Caco-2 (cell line): ENCODE results near the gene HDHD3. TPM values are rescaled to one million over a fixed set of nuclear protein-coding genes. Genes with fewer than 3 reads are reported as not detected.

Source experiments
- BruUV-seq: library from RNA; stranded (reverse); fragments of 400-500 nt; replicated peaks from 2 replicates; lab custom pipeline; 2021; lab: Mats Ljungman, UMichigan
- CTCF ChIA-PET: fragments of 300-600 bp; sonication (Branson Sonifier 250); formaldehyde crosslinking; loops from one replicate; lab custom pipeline; 2022; ENCODE audit warnings: antibody characterized with exemption; lab: Charles Lee
- POLR2A ChIA-PET: fragments of 300-600 bp; sonication (Branson Sonifier 250); formaldehyde crosslinking; loops from one replicate; lab custom pipeline; 2022; ENCODE audit warnings: antibody characterized with exemption; lab: Charles Lee
- DNase-seq, 2 experiments: peaks; one replicate each; pipeline versions ENCODE4 v3.0.0 to v3.0.0-alpha.2; 2020 to 2022
- H3K27me3 ChIP-seq: replicated peaks from 2 replicates; pipeline ENCODE4 v1.6.0; 2011; ENCODE audit warnings: low read length; ENCODE audit not compliant: control insufficient read depth, insufficient read depth
- H3K36me3 ChIP-seq: 2 replicates; pipeline ENCODE4 v1.5.1; 2011; ENCODE audit warnings: low read length; ENCODE audit not compliant: control insufficient read depth, insufficient read depth
- H3K4me1 ChIP-seq: fragments of 250-450 bp; sonication (Bioruptor Pico); 2 replicates; pipeline ENCODE4 v1.5.1; 2020; ENCODE audit warnings: mild to moderate bottlenecking
- H3K4me3 ChIP-seq: 2 replicates; pipeline ENCODE4 v1.5.1; 2011; ENCODE audit warnings: low read depth, mild to moderate bottlenecking, control low read depth, low read length
- H3K9me3 ChIP-seq: fragments of 250-450 bp; sonication (Bioruptor Pico); 2 replicates; pipeline ENCODE4 v1.5.1; 2020; ENCODE audit warnings: mild to moderate bottlenecking, moderate library complexity
- H3K27ac Mint-ChIP-seq: one replicate; pipeline ENCODE4 v1.8.0; 2022; ENCODE audit warnings: mixed read lengths; ENCODE audit not compliant: unreplicated experiment
- H3K27me3 Mint-ChIP-seq: one replicate; pipeline ENCODE4 v1.8.0; 2022; ENCODE audit warnings: mixed read lengths; ENCODE audit not compliant: insufficient read depth, unreplicated experiment
- H3K36me3 Mint-ChIP-seq: one replicate; pipeline ENCODE4 v1.8.0; 2022; ENCODE audit warnings: mild to moderate bottlenecking, mixed read lengths; ENCODE audit not compliant: insufficient read depth, unreplicated experiment
- H3K4me1 Mint-ChIP-seq: one replicate; pipeline ENCODE4 v1.8.0; 2022; ENCODE audit warnings: low read depth, mixed read lengths; ENCODE audit not compliant: unreplicated experiment
- H3K4me3 Mint-ChIP-seq: one replicate; pipeline ENCODE4 v1.8.0; 2022; ENCODE audit warnings: mild to moderate bottlenecking, moderate library complexity, mixed read lengths; ENCODE audit not compliant: unreplicated experiment
- H3K9me3 Mint-ChIP-seq: one replicate; pipeline ENCODE4 v1.8.0; 2022; ENCODE audit warnings: mixed read lengths; ENCODE audit not compliant: unreplicated experiment
- intact Hi-C: fragments of 100-400 bp; cut with micrococcal nuclease; formaldehyde crosslinking; loops from one replicate; pipeline ENCODE4 v1.10.0; 2022; ENCODE audit not compliant: unreplicated experiment
- total RNA-seq: library from RNA; stranded (reverse); gene quantifications from 2 replicates; pipeline ENCODE4 v1.2.3, GENCODE V29; 2022
- TF ChIP-seq, protein P1 (sequence below), 2 experiments: fragments of 200-600 bp in 1 of 2; IDR thresholded peaks; 1 replicate in 1 of 2; 2 replicates in 1 of 2; pipeline versions ENCODE4 v1.5.1 to v1.8.0; 2011 to 2022; ENCODE audit warnings: antibody characterized with exemption in 1 of 2, control low read depth in 1 of 2, inconsistent platforms in 1 of 2, low read depth in 1 of 2, low read length in 1 of 2, mild to moderate bottlenecking in 1 of 2, moderate library complexity in 1 of 2; ENCODE audit not compliant: insufficient read depth in 1 of 2, severe bottlenecking in 1 of 2, unreplicated experiment in 1 of 2

Gene HDHD3
- total RNA-seq, 1 experiment from 2014 or later = 64.9 TPM

DNA sequence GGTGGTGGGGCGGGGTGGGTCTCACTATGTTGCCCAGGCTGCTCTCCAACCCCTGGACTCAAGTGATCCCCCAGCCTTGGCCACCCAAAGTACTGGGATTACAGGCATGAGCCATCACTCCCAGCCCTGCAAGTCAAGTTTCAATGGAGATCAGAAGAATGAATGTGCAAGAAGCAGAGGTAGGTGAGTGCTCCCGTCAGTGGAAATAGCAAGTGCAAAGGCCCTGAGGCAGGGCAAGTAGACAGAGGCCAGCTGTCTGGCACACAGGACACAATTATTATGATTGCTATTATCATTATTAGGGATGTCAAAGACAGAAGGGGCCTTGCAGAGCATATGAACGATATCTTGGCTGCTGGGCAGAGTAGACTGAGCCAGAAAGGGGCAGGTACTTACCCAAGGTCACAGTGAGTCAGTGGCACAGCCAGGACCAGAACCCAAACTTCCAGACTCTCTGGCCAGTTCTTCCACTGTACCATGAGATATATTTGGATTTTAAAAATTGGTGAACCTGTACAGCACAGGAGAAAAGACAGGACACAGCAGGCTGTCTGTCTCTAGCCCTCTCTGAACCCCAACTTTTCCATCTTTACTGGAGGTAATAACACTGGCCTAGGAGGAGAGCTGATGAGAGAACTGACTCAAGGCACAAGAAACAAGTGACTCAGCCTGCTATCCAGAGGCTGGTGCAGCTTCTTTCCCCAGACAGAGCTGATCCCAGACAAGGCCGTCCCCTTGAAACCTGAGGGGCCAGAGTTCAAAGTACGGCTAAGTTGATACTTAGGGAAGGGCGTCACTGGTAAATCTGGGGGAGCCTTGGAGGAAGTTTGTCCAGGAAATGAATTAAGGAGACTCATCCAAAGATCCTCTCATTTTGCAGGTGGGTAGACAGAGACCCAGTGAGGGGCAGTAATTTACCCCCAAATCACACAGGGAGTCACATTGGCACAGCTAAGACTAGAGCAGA is 1.4 kb downstream of the HDHD3 start:
- POLR2A ChIA-PET = interaction anchor here (0.6 to 1.5 kb wide), 4 partner anchors 25 to 80 kb away, joined by 3 to 16 read pairs (median 7); partner anchors contain the start of gene WDR31
- intact Hi-C loops = loop anchor here (1.0 kb wide), 1 partner anchor 35 kb away; the partner anchor contains the start of genes C9orf43 and POLE3
- H3K27ac Mint-ChIP-seq = peak overlapping the region; percentile 86
- TSS peak; percentile 68 for BruUV-seq
- peaks cover 16% of the 10 kb centered on the region for H3K4me1 Mint-ChIP-seq
- DNase-seq = peak; percentile 56 to 78
- H3K36me3 Mint-ChIP-seq = peaks cover 47% of the 10 kb centered on the region
- CTCF ChIA-PET = interaction anchor here (0.9 to 1.8 kb wide), 2 partner anchors 24 to 26 kb away, joined by 5 to 6 read pairs; partner anchors contain the start of gene BSPRY
- no peaks in the 10 kb centered on the region for H3K27me3 ChIP-seq
- H3K4me1 ChIP-seq = peaks cover 36% of the 10 kb centered on the region
- peaks cover 10% of the 10 kb centered on the region for H3K36me3 ChIP-seq
- H3K27me3 Mint-ChIP-seq = no peaks in the 10 kb centered on the region
- no peaks in the 10 kb centered on the region for H3K9me3 Mint-ChIP-seq
- no peaks in the 10 kb centered on the region for H3K9me3 ChIP-seq
- H3K4me3 Mint-ChIP-seq = peak overlapping the region; percentile 77
- TF ChIP-seq, protein P1, sequence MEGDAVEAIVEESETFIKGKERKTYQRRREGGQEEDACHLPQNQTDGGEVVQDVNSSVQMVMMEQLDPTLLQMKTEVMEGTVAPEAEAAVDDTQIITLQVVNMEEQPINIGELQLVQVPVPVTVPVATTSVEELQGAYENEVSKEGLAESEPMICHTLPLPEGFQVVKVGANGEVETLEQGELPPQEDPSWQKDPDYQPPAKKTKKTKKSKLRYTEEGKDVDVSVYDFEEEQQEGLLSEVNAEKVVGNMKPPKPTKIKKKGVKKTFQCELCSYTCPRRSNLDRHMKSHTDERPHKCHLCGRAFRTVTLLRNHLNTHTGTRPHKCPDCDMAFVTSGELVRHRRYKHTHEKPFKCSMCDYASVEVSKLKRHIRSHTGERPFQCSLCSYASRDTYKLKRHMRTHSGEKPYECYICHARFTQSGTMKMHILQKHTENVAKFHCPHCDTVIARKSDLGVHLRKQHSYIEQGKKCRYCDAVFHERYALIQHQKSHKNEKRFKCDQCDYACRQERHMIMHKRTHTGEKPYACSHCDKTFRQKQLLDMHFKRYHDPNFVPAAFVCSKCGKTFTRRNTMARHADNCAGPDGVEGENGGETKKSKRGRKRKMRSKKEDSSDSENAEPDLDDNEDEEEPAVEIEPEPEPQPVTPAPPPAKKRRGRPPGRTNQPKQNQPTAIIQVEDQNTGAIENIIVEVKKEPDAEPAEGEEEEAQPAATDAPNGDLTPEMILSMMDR (IDR thresholded peaks at IDR 0.05; ENCODE audit: insufficient read depth in 1 of 2, low read depth in 1 of 2, low read length in 1 of 2, severe bottlenecking in 1 of 2, unreplicated experiment in 1 of 2) = no peak
- H3K4me3 ChIP-seq = peak overlapping the region; percentile 96

DNA sequence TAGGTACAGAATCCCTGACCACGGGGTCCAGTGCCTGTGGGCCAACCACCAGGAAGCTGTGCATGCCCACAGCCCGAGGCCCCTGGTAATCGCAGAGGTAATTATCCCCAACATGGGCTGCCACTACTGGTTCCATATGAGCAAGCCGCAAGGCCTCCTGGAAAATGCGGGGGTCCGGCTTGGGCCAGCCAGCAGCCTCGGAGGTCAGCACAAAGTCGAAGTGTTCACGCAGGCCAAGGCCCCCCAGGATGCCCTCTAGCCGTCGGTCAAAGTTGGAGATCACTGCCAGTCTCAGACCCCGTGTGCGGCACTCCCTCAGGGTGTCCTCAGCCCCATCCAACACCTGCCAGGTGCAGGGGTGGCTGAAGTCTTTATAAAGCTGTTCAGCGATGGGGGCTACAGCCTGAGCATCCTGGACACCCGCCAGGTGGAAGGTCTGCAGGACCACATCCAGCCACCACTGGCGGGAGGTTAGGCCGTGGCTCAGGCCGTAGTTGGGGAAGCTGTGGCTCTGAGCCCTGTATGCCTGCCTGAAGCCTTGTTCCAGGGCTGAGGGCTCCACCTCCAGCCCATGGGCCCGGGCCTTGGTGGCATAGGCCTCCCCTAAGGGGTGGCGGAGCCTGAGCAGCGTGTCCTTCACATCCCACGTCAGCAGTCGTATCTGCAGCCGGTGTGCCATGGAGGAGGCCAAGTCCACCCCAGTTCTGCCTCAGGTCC is 3.0 kb downstream of the HDHD3 start:
- Mint-ChIP-seq H3K27me3 (no peaks in the 10 kb centered on the region), H3K4me1 (peaks cover 3% of the 10 kb centered on the region), H3K4me3 (no peak overlapping the region), H3K36me3 (peaks cover 47% of the 10 kb centered on the region), H3K9me3 (no peaks in the 10 kb centered on the region), H3K27ac (no peak overlapping the region)
- Histone ChIP-seq H3K27me3 (no peaks in the 10 kb centered on the region), H3K4me1 (peaks cover 27% of the 10 kb centered on the region), H3K9me3 (no peaks in the 10 kb centered on the region), H3K36me3 (peaks cover 10% of the 10 kb centered on the region), H3K4me3 (no peak overlapping the region)
- POLR2A ChIA-PET = interaction anchor here (0.8 kb wide), 1 partner anchor 14 kb away, joined by 3 read pairs; no protein-coding TSS in a partner anchor
- CTCF ChIA-PET = no interaction called here
- BruUV-seq = no TSS peak
- no peak for DNase-seq
- intact Hi-C loops = no loop called here
- TF ChIP-seq, protein P1 (IDR thresholded peaks at IDR 0.05; ENCODE audit: insufficient read depth in 1 of 2, low read depth in 1 of 2, low read length in 1 of 2, severe bottlenecking in 1 of 2, unreplicated experiment in 1 of 2) = no peak

DNA sequence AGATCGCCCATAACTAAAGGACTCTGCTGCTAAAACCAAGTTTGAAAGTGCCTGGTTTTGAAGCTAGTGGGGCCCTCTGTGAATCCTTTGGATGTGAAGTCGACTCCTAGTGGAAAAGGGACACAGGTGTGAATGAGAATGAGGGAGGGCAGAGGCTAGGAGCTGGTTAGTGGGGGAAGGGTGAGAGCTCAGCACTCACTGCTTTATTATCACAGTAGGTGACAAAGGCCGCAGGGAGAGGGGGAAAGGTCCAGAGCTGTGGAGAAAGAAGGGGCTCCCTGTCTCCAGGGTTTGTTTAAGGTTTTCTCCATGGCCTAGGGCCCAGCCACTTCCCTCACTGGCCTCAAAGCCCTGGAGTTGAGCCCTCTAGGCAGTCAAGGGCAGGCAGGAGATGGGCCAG is 3.5 kb downstream of the HDHD3 start:
- ChIA-PET CTCF (interaction anchor here (1.4 kb wide), 1 partner anchor 24 kb away, joined by 3 read pairs; the partner anchor contains the start of gene BSPRY), POLR2A (interaction anchor here (0.6 to 0.8 kb wide), 2 partner anchors 15 to 270 kb away, joined by 3 to 4 read pairs; no protein-coding TSS in a partner anchor)
- H3K4me1 Mint-ChIP-seq = no peaks in the 10 kb centered on the region
- Histone ChIP-seq H3K4me3 (no peak overlapping the region), H3K9me3 (no peaks in the 10 kb centered on the region), H3K36me3 (peaks cover 10% of the 10 kb centered on the region), H3K27me3 (no peaks in the 10 kb centered on the region), H3K4me1 (peaks cover 21% of the 10 kb centered on the region)
- peaks cover 47% of the 10 kb centered on the region for H3K36me3 Mint-ChIP-seq
- intact Hi-C loops = no loop called here
- TF ChIP-seq, protein P1 (IDR thresholded peaks at IDR 0.05; ENCODE audit: insufficient read depth in 1 of 2, low read depth in 1 of 2, low read length in 1 of 2, severe bottlenecking in 1 of 2, unreplicated experiment in 1 of 2) = no peak
- H3K4me3 Mint-ChIP-seq = no peak overlapping the region
- no peaks in the 10 kb centered on the region for H3K27me3 Mint-ChIP-seq
- no peaks in the 10 kb centered on the region for H3K9me3 Mint-ChIP-seq
- no peak overlapping the region for H3K27ac Mint-ChIP-seq
- no TSS peak for BruUV-seq
- no peak for DNase-seq
